B cell (primary cell): ENCODE data around the gene PRDM15. TPM values are rescaled to one million over a fixed set of nuclear protein-coding genes. Genes with fewer than 3 reads are reported as not detected.

Experiments
- ATAC-seq: fragments of 200-7000 bp; cut with Tn5 transposase; one replicate; pipeline ENCODE4 v1.10.0; 2021; ENCODE audit warnings: low read depth, mild to moderate bottlenecking, moderate number of reproducible peaks, moderate library complexity
- CTCF ChIA-PET: fragments of 350-600 bp; sonication (Branson Sonifier 250); formaldehyde crosslinking; loops from one replicate; lab custom pipeline; 2021; ENCODE audit warnings: antibody characterized with exemption, inconsistent platforms; lab: Charles Lee
- POLR2A ChIA-PET: fragments of 350-600 bp; sonication (Branson Sonifier 250); formaldehyde crosslinking; loops from one replicate; lab custom pipeline; 2021; ENCODE audit warnings: antibody characterized with exemption; lab: Charles Lee
- DNase-seq: peaks from one replicate; pipeline ENCODE4 v3.0.0; 2013
- H2AFZ ChIP-seq: 2 replicates; pipeline ENCODE4 v1.6.1; 2012; ENCODE audit warnings: mild to moderate bottlenecking, low read depth, low read length; ENCODE audit not compliant: insufficient read depth, poor library complexity, severe bottlenecking
- H3K27ac ChIP-seq, 2 donors: 1 replicate in 1 of 2; 2 replicates in 1 of 2; pipeline ENCODE4 v1.5.1; 2012 to 2013; ENCODE audit warnings: low read length in 2 of 2, mild to moderate bottlenecking in 2 of 2, moderate library complexity in 1 of 2
- H3K27me3 ChIP-seq, 4 experiments: fragments of 200-600 bp in 1 of 4; sonication (generic) in 1 of 4; replicated peaks in 1 of 4; 1 replicate in 2 of 4; 2 replicates in 2 of 4; pipeline versions ENCODE4 v1.6.1 to v1.7.0; 2013 to 2016; ENCODE audit warnings: low read length in 3 of 4, mild to moderate bottlenecking in 2 of 4, mixed read lengths in 1 of 4, moderate library complexity in 1 of 4; ENCODE audit not compliant: insufficient read depth in 4 of 4, control insufficient read depth in 3 of 4; ENCODE audit errors: control extremely low read depth in 1 of 4
- H3K36me3 ChIP-seq, 2 experiments: replicated peaks in 1 of 2; 1 replicate in 1 of 2; 2 replicates in 1 of 2; pipeline versions ENCODE4 v1.6.1 to v1.7.1; 2013; ENCODE audit warnings: low read length in 1 of 2; ENCODE audit not compliant: insufficient read depth in 2 of 2, control insufficient read depth in 1 of 2; ENCODE audit errors: control extremely low read depth in 1 of 2, extremely low read depth in 1 of 2
- H3K4me1 ChIP-seq, 2 donors: fragments of 200-600 bp in 1 of 2; sonication (generic) in 1 of 2; 1 replicate in 1 of 2; 2 replicates in 1 of 2; pipeline versions ENCODE4 v1.5.1 to v1.6.1; 2013 to 2017; ENCODE audit warnings: low read length in 2 of 2; ENCODE audit not compliant: control insufficient read depth in 2 of 2, insufficient read depth in 2 of 2
- H3K4me2 ChIP-seq: replicated peaks from 2 replicates; pipeline ENCODE3; 2012; ENCODE audit warnings: mild to moderate bottlenecking, low read depth, low read length; ENCODE audit not compliant: poor library complexity, severe bottlenecking
- H3K4me3 ChIP-seq, 5 experiments: fragments of 200-600 bp in 1 of 5; sonication (generic) in 1 of 5; 1 replicate in 3 of 5; 2 replicates in 2 of 5; pipeline versions ENCODE4 v1.5.1 to v1.7.0; 2011 to 2016; ENCODE audit warnings: low read length in 4 of 5, mild to moderate bottlenecking in 4 of 5, low read depth in 2 of 5, control low read depth in 1 of 5, moderate library complexity in 1 of 5; ENCODE audit not compliant: insufficient read depth in 1 of 5; ENCODE audit errors: control extremely low read depth in 1 of 5, extremely low read depth in 1 of 5
- H3K79me2 ChIP-seq: fragments of 200-600 bp; sonication (generic); one replicate; pipeline ENCODE4 v1.6.0; 2016; ENCODE audit warnings: low read length; ENCODE audit not compliant: control insufficient read depth, insufficient read depth
- H3K9ac ChIP-seq: fragments of 200-600 bp; sonication (generic); 2 replicates; pipeline ENCODE4 v1.6.1; 2017; ENCODE audit warnings: mild to moderate bottlenecking, low read length, moderate library complexity
- H3K9me3 ChIP-seq, 3 donors: one replicate each; pipeline versions ENCODE4 v1.6.1 to v1.7.1; 2013; ENCODE audit warnings: low read length in 2 of 3; ENCODE audit not compliant: control insufficient read depth in 2 of 3, insufficient read depth in 1 of 3; ENCODE audit errors: control extremely low read depth in 1 of 3
- H4K20me1 ChIP-seq: 2 replicates; pipeline ENCODE4 v1.6.0; 2012; ENCODE audit warnings: mild to moderate bottlenecking, low read length; ENCODE audit not compliant: insufficient read depth, control insufficient read depth, poor library complexity, severe bottlenecking
- H3K27ac Mint-ChIP-seq: one replicate; pipeline ENCODE4 v1.8.0; 2021; ENCODE audit warnings: mixed read lengths
- H3K27me3 Mint-ChIP-seq: one replicate; pipeline ENCODE4 v1.8.0; 2021; ENCODE audit warnings: mixed read lengths
- H3K4me1 Mint-ChIP-seq: one replicate; pipeline ENCODE4 v1.8.0; 2021; ENCODE audit warnings: mixed read lengths
- H3K4me3 Mint-ChIP-seq: one replicate; pipeline ENCODE4 v1.8.0; 2021; ENCODE audit warnings: mixed read lengths
- H3K9me3 Mint-ChIP-seq: one replicate; pipeline ENCODE4 v1.8.0; 2022; ENCODE audit warnings: mixed read lengths; ENCODE audit not compliant: insufficient read depth
- CTCF ChIP-seq: fragments of 200-600 bp; IDR thresholded peaks from one replicate; pipeline ENCODE4 v1.8.0; 2022; ENCODE audit warnings: antibody characterized with exemption, mild to moderate bottlenecking
- EZH2 ChIP-seq: IDR thresholded peaks from 2 replicates; pipeline ENCODE4 v1.6.1; 2012; ENCODE audit warnings: borderline replicate concordance, low read depth, mild to moderate bottlenecking, moderate library complexity, low read length; ENCODE audit not compliant: insufficient read depth, poor library complexity, severe bottlenecking
- WGBS: methylation state at CpG from one replicate; pipeline ENCODE4 v1.1.5; 2013; ENCODE audit warnings: missing lambda C conversion rate; ENCODE audit not compliant: insufficient coverage; 5-methylcytosine and 5-hydroxymethylcytosine counted together
- intact Hi-C: fragments of 100-400 bp; cut with micrococcal nuclease; formaldehyde crosslinking; loops from one replicate; pipeline ENCODE4 v1.10.0; 2022
- polyA plus RNA-seq: library from polyadenylated mRNA; depleted of rRNA; stranded (reverse); fragments of >200 nt; gene quantifications from 2 replicates; pipeline ENCODE4 v1.2.3, GENCODE V29; 2012
- total RNA-seq, 2 donors: library from RNA; stranded (reverse); fragments of 120-200 nt in 1 of 2; gene quantifications; 1 replicate in 1 of 2; 2 replicates in 1 of 2; pipeline versions ENCODE4 v1.2.3 to v1.2.4, GENCODE V29; 2013 to 2022

Gene PRDM15
- total and polyA plus RNA-seq, 2 donors (not counting 1 experiment from before 2014, with no cell fraction given) = 21.3 to 29.2 TPM

GRCh38 chr21:41884501-41885030 lies 5.4 kb upstream of the PRDM15 start:
- Histone ChIP-seq H3K79me2 (no peaks in the 10 kb centered on the region), H2AFZ (no peak overlapping the region), H3K9ac (no peak overlapping the region), H3K4me3 (no peak overlapping the region), H3K9me3 (no peaks in the 10 kb centered on the region), H3K4me2 (no peak overlapping the region), H3K36me3 (peaks cover 0 to 4% of the 10 kb centered on the region in 2 experiments), H3K27ac (no peak overlapping the region), H3K4me1 (peaks cover 10 to 17% of the 10 kb centered on the region in 2 donors), H4K20me1 (no peaks in the 10 kb centered on the region), H3K27me3 (no peaks in the 10 kb centered on the region)
- Mint-ChIP-seq H3K4me3 (no peak overlapping the region), H3K4me1 (peaks cover 14% of the 10 kb centered on the region), H3K9me3 (no peaks in the 10 kb centered on the region), H3K27me3 (no peaks in the 10 kb centered on the region), H3K27ac (no peak overlapping the region)
- POLR2A ChIA-PET = no interaction called here
- WGBS = 97% methylated on average over 19 of the region's 19 CpGs
- intact Hi-C loops = no loop called here
- CTCF ChIA-PET = interaction anchor here (1.2 to 4.2 kb wide), 2 partner anchors 34 to 233 kb away, joined by 3 to 15 read pairs; no protein-coding TSS in a partner anchor
- ATAC-seq (no peak), DNase-seq (no peak)
- no peak for TF ChIP-seq EZH2
- TF ChIP-seq CTCF = no peak

GRCh38 chr21:41883582-41883981 lies 4.4 kb upstream of the PRDM15 start:
- Histone ChIP-seq H3K9me3 (no peaks in the 10 kb centered on the region), H3K79me2 (no peaks in the 10 kb centered on the region), H4K20me1 (no peaks in the 10 kb centered on the region), H3K27ac (no peak overlapping the region), H3K4me2 (no peak overlapping the region), H3K27me3 (no peaks in the 10 kb centered on the region), H3K9ac (no peak overlapping the region), H2AFZ (no peak overlapping the region), H3K36me3 (peaks cover 0 to under 1% of the 10 kb centered on the region in 2 experiments), H3K4me3 (no peak overlapping the region), H3K4me1 (peaks cover 10 to 18% of the 10 kb centered on the region in 2 donors)
- CTCF ChIA-PET = interaction anchor here (0.6 to 4.2 kb wide), 4 partner anchors 35 to 262 kb away, joined by 3 to 15 read pairs (median 3); no protein-coding TSS in a partner anchor
- no peak for ATAC-seq
- Mint-ChIP-seq H3K27ac (no peak overlapping the region), H3K4me1 (peaks cover 15% of the 10 kb centered on the region), H3K27me3 (no peaks in the 10 kb centered on the region), H3K9me3 (no peaks in the 10 kb centered on the region), H3K4me3 (no peak overlapping the region)
- intact Hi-C loops = no loop called here
- POLR2A ChIA-PET = no interaction called here
- no peak for TF ChIP-seq EZH2
- TF ChIP-seq CTCF = no peak
- 100% methylated on average over 2 of the region's 5 CpGs for WGBS
- no peak for DNase-seq
